ENCODE data around the gene MAP2K4. TPM values are rescaled to one million over a fixed set of nuclear protein-coding genes. Genes with fewer than 3 reads are reported as not detected.

Gene MAP2K4
- total and polyA plus RNA-seq, 4 donors: 10.7 to 63.6 (median 20.3) TPM

GRCh38 chr17:12043702-12044101 lies 23.0 kb downstream of the MAP2K4 start:
- ATAC-seq (ENCODE audit: insufficient read depth, low FRiP score) (no peak), DNase-seq (no peak)
- Histone ChIP-seq H3K9ac (ENCODE audit: insufficient read depth in 1 of 2, low read length in 2 of 2) (no peak overlapping the region), H3K36me3 (ENCODE audit: control insufficient read depth in 4 of 4, insufficient read depth in 4 of 4, low read length in 4 of 4) (no peaks in the 10 kb centered on the region), H3K4me1 (ENCODE audit: control insufficient read depth in 5 of 5, insufficient read depth in 5 of 5, low read length in 5 of 5) (peaks cover 0 to 29% (median 2%) of the 10 kb centered on the region in 5 donors), H3K9me3 (ENCODE audit: control insufficient read depth in 4 of 4, insufficient read depth in 3 of 4, low read length in 3 of 4) (no peaks in the 10 kb centered on the region), H3K4me3 (no peak overlapping the region), H3K27me3 (ENCODE audit: control insufficient read depth in 3 of 3, insufficient read depth in 3 of 3, low read length in 2 of 3) (no peaks in the 10 kb centered on the region), H3K27ac (ENCODE audit: low read depth in 1 of 2, low read length in 1 of 2) (no peak overlapping the region)
- TF ChIP-seq CTCF (IDR thresholded peaks at IDR 0.05; ENCODE audit: control extremely low read depth, extremely low read depth): no peak
- WGBS, 2 donors: 98 to 99% methylated on average over 6 of the region's 6 CpGs

DNA sequence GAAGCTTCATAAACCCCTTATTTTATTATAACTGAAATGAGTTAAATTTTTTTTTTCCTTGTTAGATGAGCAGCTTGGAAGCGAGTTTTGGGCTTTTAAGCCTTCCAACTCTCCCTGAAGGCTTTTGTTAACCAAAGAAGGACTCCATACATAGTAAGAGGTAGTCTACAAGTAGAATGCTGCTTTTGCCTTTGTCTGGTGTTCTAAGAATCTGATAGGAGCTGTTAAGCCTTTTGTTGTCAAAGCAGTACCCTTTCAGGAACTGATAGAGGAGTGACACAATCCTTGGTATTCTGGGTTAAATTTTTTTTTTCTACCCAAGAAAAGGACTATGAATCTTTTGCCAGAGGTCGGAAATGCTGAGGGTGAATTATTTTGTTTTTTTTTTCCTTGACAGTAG lies 26.1 kb downstream of the MAP2K4 start:
- Histone ChIP-seq H3K27ac (ENCODE audit: low read depth in 1 of 2, low read length in 1 of 2) (no peak overlapping the region), H3K4me3 (no peak overlapping the region), H3K4me1 (ENCODE audit: control insufficient read depth in 5 of 5, insufficient read depth in 5 of 5, low read length in 5 of 5) (peaks cover 0 to 35% (median 3%) of the 10 kb centered on the region in 5 donors), H3K9ac (ENCODE audit: insufficient read depth in 1 of 2, low read length in 2 of 2) (no peak overlapping the region), H3K9me3 (ENCODE audit: control insufficient read depth in 4 of 4, insufficient read depth in 3 of 4, low read length in 3 of 4) (no peaks in the 10 kb centered on the region), H3K27me3 (ENCODE audit: control insufficient read depth in 3 of 3, insufficient read depth in 3 of 3, low read length in 2 of 3) (no peaks in the 10 kb centered on the region), H3K36me3 (ENCODE audit: control insufficient read depth in 4 of 4, insufficient read depth in 4 of 4, low read length in 4 of 4) (no peaks in the 10 kb centered on the region)
- no peak for TF ChIP-seq CTCF (IDR thresholded peaks at IDR 0.05; ENCODE audit: control extremely low read depth, extremely low read depth)
- WGBS, 2 donors: 69 to 76% methylated on average over 2 of the region's 2 CpGs
- DNase-seq (no peak), ATAC-seq (ENCODE audit: insufficient read depth, low FRiP score) (no peak)

GRCh38 chr17:12047681-12048376 lies 27.2 kb downstream of the MAP2K4 start:
- H3K4me3 ChIP-seq: no peak overlapping the region
- TF ChIP-seq CTCF (IDR thresholded peaks at IDR 0.05; ENCODE audit: control extremely low read depth, extremely low read depth): no peak
- H3K27ac ChIP-seq (ENCODE audit: low read depth in 1 of 2, low read length in 1 of 2): no peak overlapping the region
- 80 to 87% methylated on average over 3 of the region's 3 CpGs for WGBS, 2 donors
- H3K27me3 ChIP-seq (ENCODE audit: control insufficient read depth in 3 of 3, insufficient read depth in 3 of 3, low read length in 2 of 3): no peaks in the 10 kb centered on the region
- DNase-seq (no peak), ATAC-seq (ENCODE audit: insufficient read depth, low FRiP score) (no peak)
- H3K9me3 ChIP-seq (ENCODE audit: control insufficient read depth in 4 of 4, insufficient read depth in 3 of 4, low read length in 3 of 4): no peaks in the 10 kb centered on the region
- no peaks in the 10 kb centered on the region for H3K36me3 ChIP-seq (ENCODE audit: control insufficient read depth in 4 of 4, insufficient read depth in 4 of 4, low read length in 4 of 4)
- H3K4me1 ChIP-seq (ENCODE audit: control insufficient read depth in 5 of 5, insufficient read depth in 5 of 5, low read length in 5 of 5): peaks cover 0 to 35% (median 3%) of the 10 kb centered on the region in 5 donors
- no peak overlapping the region for H3K9ac ChIP-seq (ENCODE audit: insufficient read depth in 1 of 2, low read length in 2 of 2)
